NB4 (cell line): ENCODE results near the gene CDK5R2.

Source experiments
- CTCF ChIP-seq: IDR thresholded peaks from one replicate; pipeline ENCODE4 v1.5.1; 2012; ENCODE audit warnings: low read depth, low read length
- MAX ChIP-seq: IDR thresholded peaks from 2 replicates; pipeline ENCODE4 v1.6.1; 2011; ENCODE audit warnings: low read depth, low read length
- MYC ChIP-seq: IDR thresholded peaks from 2 replicates; pipeline ENCODE4 v1.6.1; 2011; ENCODE audit warnings: low read depth, low read length
- POLR2A ChIP-seq: IDR thresholded peaks from 2 replicates; pipeline ENCODE4 v1.6.1; 2011; ENCODE audit warnings: mild to moderate bottlenecking; ENCODE audit not compliant: insufficient read length; ENCODE audit errors: extremely low read depth

GRCh38 chr2:218992196-218992595, 32.7 kb downstream of the CDK5R2 start:
- TF ChIP-seq CTCF = no peak
- no peak for TF ChIP-seq POLR2A
- no peak for TF ChIP-seq MAX
- TF ChIP-seq MYC = no peak
